ENCODE results near the gene OXSR1. TPM values are rescaled to one million over a fixed set of nuclear protein-coding genes. Genes with fewer than 3 reads are reported as not detected.
"Not testable (repeated sequence)": the region's sequence is repeated elsewhere in the genome, so short reads cannot be mapped to it uniquely, and the experiment has no call there.

Gene OXSR1
- total RNA-seq, 2 experiments from 2014 or later: 53.7 to 56.0 TPM

DNA sequence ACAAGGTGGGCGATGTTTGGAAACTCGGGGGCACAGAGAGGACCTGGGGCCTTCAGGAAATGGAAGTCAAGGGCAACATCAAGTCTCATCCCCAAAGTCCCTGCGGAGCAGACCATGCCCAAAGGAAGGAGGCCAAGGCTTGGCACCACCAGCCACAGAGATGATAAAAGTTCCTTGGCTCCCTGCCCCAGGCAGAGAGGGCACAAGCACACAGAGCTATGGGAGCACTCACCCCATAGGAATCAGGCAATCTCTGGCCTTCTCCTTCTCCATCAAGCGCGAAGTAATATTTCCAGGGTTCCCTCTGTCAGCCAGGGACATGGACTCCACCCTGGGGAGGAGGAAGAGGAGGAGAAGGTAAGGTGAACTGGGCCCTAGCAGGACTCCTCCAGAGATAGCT, 36.3 kb upstream of the OXSR1 start:
- Mint-ChIP-seq H3K27ac (no peak overlapping the region), H3K9me3 (ENCODE audit: low read depth) (no peaks in the 10 kb centered on the region), H3K4me3 (no peak overlapping the region), H3K36me3 (ENCODE audit: low read depth) (peaks cover 38% of the 10 kb centered on the region), H3K27me3 (no peaks in the 10 kb centered on the region), H3K4me1 (peaks cover 10% of the 10 kb centered on the region)
- DNase-seq: no peak
- ChIA-PET CTCF (interaction anchor here (0.7 to 1.0 kb wide), 2 partner anchors 8 to 303 kb away, joined by 3 read pairs; partner anchors contain the start of gene ACAA1), POLR2A (interaction anchor here (0.6 kb wide), 1 partner anchor 217 kb away, joined by 3 read pairs; no protein-coding TSS in a partner anchor)
- intact Hi-C loops (cut with DNase I, micrococcal nuclease): no loop called here
- ATAC-seq: no peak

DNA sequence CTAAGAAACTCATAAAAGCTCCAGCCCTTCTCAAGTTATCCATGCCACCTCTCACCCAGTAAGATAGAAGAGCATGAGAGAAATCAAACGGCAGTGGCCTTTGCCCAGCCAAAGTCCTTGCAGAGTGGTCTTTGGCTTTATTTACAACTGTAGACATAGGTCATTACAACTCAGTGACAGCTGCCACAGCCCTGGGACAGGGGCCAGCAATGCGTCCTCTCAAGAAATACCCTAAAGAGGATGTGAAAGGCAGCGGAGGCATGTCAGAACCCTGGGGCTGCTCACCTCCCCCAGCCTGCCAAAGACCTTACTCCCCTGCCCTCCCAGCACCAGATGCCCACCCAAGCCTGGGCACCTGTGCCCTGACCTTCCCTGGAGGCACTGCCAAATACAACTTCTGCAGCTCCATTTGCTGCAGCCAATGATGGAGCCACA, 34.7 kb upstream of the OXSR1 start:
- no peaks in the 10 kb centered on the region for H3K27me3 Mint-ChIP-seq
- intact Hi-C loops (cut with DNase I, micrococcal nuclease): loop anchor here in 1 of 2 experiments (10.0 kb wide), 1 partner anchor 324 kb away; the partner anchor contains the start of gene ACVR2B
- no peak overlapping the region for H3K27ac Mint-ChIP-seq
- H3K9me3 Mint-ChIP-seq (ENCODE audit: low read depth): no peaks in the 10 kb centered on the region
- peaks cover 42% of the 10 kb centered on the region for H3K36me3 Mint-ChIP-seq (ENCODE audit: low read depth)
- POLR2A ChIA-PET: no interaction called here
- ATAC-seq (no peak), DNase-seq (no peak)
- no peak overlapping the region for H3K4me3 Mint-ChIP-seq
- CTCF ChIA-PET: interaction anchor here (0.6 kb wide), 2 partner anchors 33 to 130 kb away, joined by 3 to 4 read pairs; no protein-coding TSS in a partner anchor
- peaks cover 24% of the 10 kb centered on the region for H3K4me1 Mint-ChIP-seq

DNA sequence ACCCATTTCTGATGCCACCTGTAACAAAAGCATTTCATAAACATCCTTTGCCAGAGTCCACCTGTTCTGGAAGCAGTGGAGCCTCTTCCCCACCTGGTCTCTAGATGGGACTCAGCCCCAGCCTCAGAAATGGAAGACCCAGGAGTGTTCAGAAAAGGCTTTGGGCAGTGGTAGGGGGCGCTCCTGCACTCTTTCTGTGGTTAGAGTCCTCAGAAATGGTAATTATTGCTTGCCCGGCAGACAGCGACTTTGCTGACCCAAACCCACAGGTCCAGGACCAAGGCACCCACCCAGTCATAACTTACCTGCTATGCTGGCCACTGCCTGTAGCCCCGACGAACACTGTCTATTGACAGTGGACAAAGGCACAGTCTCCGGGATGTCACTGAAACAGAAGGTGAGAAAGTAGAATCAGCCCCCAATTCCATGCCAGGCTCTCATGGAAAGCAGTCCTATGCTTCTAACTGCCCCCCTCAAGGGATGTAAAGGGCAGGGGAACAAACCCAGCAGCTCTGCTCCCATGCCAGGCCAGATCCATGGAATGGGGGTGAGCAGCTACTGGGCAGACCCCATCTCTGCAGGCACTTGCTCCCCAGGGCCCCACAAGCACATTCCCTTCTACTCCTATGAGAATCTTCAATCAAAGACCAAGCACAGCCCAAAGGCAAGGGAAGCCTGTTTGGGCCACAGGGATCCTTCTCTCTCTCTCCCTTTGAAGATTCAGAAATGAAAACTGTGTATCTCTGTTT, 33.5 kb upstream of the OXSR1 start:
- no peaks in the 10 kb centered on the region for H3K9me3 Mint-ChIP-seq (ENCODE audit: low read depth)
- intact Hi-C loops (cut with DNase I, micrococcal nuclease): loop anchor here in 1 of 2 experiments (10.0 kb wide), 1 partner anchor 323 kb away; the partner anchor contains the start of gene ACVR2B
- ChIA-PET POLR2A (no interaction called here), CTCF (no interaction called here)
- no peak overlapping the region for H3K27ac Mint-ChIP-seq
- H3K4me3 Mint-ChIP-seq: no peak overlapping the region
- peaks cover 42% of the 10 kb centered on the region for H3K36me3 Mint-ChIP-seq (ENCODE audit: low read depth)
- peaks cover 25% of the 10 kb centered on the region for H3K4me1 Mint-ChIP-seq
- no peaks in the 10 kb centered on the region for H3K27me3 Mint-ChIP-seq
- ATAC-seq (no peak), DNase-seq (peak; percentile 61)

DNA sequence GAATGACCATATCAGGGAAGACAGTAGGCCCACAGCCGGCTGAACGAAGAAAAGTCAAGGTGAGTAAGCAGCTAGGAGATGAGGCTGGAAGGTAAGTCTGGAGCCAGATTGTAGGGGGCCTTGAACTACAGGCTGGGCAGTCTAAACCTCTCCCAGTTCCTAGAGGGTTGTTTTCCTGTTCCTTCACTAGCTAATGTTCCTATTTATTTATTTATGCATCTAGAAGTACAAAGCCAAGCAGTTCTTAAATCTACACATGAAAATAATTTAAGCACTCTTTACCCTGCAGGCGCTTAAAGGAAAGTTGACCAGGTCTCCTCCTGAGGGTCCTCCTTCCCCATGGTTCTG, 32.2 kb upstream of the OXSR1 start:
- CTCF ChIA-PET: no interaction called here
- intact Hi-C loops (cut with DNase I, micrococcal nuclease): loop anchor here in 1 of 2 experiments (10.0 kb wide), 1 partner anchor 322 kb away; the partner anchor contains the start of gene ACVR2B
- ATAC-seq (no peak), DNase-seq (no peak)
- Mint-ChIP-seq H3K27ac (peak overlapping the region; percentile 59), H3K4me1 (peaks cover 33% of the 10 kb centered on the region), H3K4me3 (no peak overlapping the region), H3K27me3 (no peaks in the 10 kb centered on the region), H3K9me3 (ENCODE audit: low read depth) (no peaks in the 10 kb centered on the region), H3K36me3 (ENCODE audit: low read depth) (peaks cover 38% of the 10 kb centered on the region)
- POLR2A ChIA-PET: interaction anchor here (0.7 kb wide), 1 partner anchor 12 kb away, joined by 3 read pairs; no protein-coding TSS in a partner anchor

DNA sequence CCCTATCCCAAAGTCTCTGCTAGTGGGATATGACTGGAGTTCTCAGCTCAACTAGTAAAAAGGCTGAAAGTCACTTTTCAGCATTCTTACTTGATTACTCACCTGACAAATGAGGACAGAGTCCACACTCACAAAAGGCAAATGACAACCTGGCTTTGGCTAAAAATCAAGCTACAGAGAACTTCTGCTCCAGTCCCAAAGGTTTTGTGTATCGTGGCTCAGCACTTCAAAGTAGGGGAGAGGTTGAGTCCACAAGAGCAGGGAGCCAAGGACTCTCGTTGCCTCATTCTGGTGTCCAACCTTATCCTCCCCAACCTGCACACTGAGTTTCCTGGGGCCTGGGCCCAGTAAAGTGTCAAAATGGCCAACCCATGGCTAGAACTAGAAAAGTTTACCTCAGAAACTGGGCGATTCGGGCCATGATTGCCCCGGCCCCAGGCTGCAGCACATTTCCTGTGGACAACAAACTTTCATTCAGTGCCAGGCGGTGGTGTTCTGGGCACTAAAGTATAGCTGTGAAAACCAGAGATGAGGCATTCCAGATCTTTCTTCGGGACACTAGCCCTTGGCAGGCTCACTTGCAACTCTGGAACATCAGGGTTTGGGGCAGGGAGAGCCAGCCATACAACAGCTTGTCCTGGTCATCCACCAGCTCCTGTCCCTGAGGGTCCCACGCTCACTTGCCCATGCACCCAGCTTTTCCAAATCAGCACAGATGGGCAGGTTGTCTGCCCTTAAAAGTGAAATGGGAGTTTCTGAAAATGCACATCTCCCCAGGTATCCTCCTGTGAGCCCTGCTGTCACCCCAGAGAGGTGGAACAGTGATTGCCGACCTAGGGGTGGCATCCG, 31.6 kb upstream of the OXSR1 start:
- DNase-seq: no peak
- Mint-ChIP-seq H3K27ac (no peak overlapping the region), H3K9me3 (ENCODE audit: low read depth) (no peaks in the 10 kb centered on the region), H3K27me3 (no peaks in the 10 kb centered on the region), H3K36me3 (ENCODE audit: low read depth) (peaks cover 38% of the 10 kb centered on the region), H3K4me1 (peaks cover 35% of the 10 kb centered on the region), H3K4me3 (no peak overlapping the region)
- ChIA-PET POLR2A (no interaction called here), CTCF (interaction anchor here (0.6 kb wide), 1 partner anchor 18 kb away, joined by 3 read pairs; no protein-coding TSS in a partner anchor)
- ATAC-seq: no peak
- intact Hi-C loops (cut with DNase I, micrococcal nuclease): loop anchor here in 1 of 2 experiments (10.0 kb wide), 1 partner anchor 321 kb away; the partner anchor contains the start of gene ACVR2B

DNA sequence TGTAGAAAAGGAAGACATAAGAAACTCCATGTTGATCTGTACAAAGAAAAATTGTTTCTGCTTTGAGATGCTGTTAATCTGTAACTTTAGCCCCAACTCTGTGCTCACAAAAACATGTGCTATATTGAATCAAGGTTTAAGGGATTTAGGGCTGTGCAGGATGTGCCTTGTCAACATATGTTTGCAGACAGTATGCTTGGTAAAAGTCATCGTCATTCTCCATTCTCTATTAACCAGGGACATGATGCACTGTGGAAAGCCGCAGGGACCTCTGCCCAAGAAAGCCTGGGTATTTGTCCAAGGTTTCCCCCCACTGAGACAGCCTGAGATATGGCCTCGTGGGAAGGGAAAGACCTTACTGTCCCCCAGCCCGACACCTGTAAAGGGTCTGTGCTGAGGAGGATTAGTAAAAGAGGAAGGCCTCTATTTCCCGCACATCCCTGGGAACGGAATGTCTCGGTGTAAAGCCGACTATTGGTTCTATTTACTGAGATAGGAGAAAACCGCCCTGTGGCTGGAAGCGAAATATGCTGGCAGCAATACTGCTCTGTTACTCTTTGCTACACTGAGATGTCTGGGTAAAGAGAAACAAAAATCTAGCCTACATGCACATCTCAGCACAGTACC, 30.7 kb upstream of the OXSR1 start:
- CTCF ChIA-PET; H3K9me3 Mint-ChIP-seq (ENCODE audit: low read depth); POLR2A ChIA-PET; H3K27me3 Mint-ChIP-seq; ATAC-seq; DNase-seq: not testable (repeated sequence)
- Mint-ChIP-seq H3K36me3 (ENCODE audit: low read depth) (peaks cover 38% of the 10 kb centered on the region), H3K27ac (peak overlapping the region; percentile 93), H3K4me1 (peaks cover 39% of the 10 kb centered on the region), H3K4me3 (peak overlapping the region; percentile 97)
- intact Hi-C loops (cut with DNase I, micrococcal nuclease): loop anchor here (5.0 to 10.0 kb wide), 5 partner anchors 78 to 1253 kb away; partner anchors contain the start of gene ACVR2B (in 1 of the 2)

DNA sequence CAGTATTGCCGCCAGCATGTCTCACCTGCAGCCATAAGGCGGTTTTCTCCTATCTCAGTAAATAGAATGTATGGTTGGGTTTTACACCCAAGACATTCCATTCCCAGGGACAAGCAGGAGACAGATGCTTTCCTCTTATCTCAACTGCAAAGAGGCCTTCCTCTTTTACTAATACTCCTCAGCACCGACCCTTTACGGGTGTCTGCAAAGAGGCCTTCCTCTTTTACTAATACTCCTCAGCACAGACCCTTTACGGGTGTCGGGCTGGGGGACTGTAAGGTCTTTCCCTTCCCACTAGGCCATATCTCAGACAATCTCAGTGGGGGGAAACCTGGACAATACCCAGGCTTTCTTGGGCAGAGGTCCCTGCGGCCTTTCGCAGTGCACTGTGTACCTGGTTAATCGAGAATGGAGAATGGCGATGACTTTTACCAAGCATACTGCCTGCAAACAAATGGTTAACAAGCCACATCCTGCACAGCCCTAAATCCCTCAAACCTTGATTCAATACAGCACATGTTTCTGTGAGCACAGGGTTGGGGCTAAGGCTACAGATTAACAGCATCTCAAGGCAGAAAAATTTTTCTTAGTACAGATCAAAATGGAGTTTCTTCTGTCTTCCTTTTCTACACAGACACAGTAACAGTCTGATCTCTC, 29.6 kb upstream of the OXSR1 start:
- Mint-ChIP-seq H3K36me3 (ENCODE audit: low read depth) (peaks cover 41% of the 10 kb centered on the region), H3K4me1 (peaks cover 49% of the 10 kb centered on the region), H3K27ac (peak overlapping the region; percentile 93), H3K4me3 (peak overlapping the region; percentile 97)
- H3K9me3 Mint-ChIP-seq (ENCODE audit: low read depth); H3K27me3 Mint-ChIP-seq; POLR2A ChIA-PET; ATAC-seq: not testable (repeated sequence)
- intact Hi-C loops (cut with DNase I, micrococcal nuclease): loop anchor here (2.0 to 10.0 kb wide), 7 partner anchors 77 to 1252 kb away; partner anchors contain the start of genes XYLB (in 2 of the 2) and ACVR2B (in 1 of the 2)
- CTCF ChIA-PET: interaction anchor here (1.4 to 2.1 kb wide), 3 partner anchors 29 to 210 kb away, joined by 3 to 10 read pairs (median 7); partner anchors contain the start of genes OXSR1 and XYLB
- DNase-seq: peak; percentile 55

DNA sequence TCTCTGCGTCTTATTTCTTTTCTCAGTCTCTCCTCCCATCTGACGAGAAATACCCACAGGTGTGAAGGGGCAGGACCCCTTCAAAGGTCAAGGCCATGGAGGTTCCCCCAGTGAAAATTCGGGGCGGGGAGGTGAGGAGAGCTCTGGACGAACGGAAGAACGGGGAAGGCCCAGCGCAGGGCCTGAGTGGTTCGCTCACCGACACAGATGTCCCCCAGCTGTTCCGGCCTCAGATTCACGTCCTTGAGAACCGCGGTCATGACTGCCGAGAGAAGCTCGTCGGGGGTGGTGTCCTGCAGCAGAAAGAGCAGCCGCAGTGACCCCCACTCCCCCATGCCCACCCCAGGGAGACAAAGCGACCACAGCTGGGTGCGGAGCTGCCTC, 29.0 kb upstream of the OXSR1 start:
- Mint-ChIP-seq H3K4me3 (peak overlapping the region; percentile 97), H3K27me3 (no peaks in the 10 kb centered on the region), H3K4me1 (peaks cover 51% of the 10 kb centered on the region), H3K27ac (peak overlapping the region; percentile 93), H3K36me3 (ENCODE audit: low read depth) (peaks cover 44% of the 10 kb centered on the region), H3K9me3 (ENCODE audit: low read depth) (no peaks in the 10 kb centered on the region)
- no peak for ATAC-seq
- peak; percentile 43 for DNase-seq
- intact Hi-C loops (cut with DNase I, micrococcal nuclease): loop anchor here (2.0 to 10.0 kb wide), 7 partner anchors 76 to 1251 kb away; partner anchors contain the start of genes XYLB (in 2 of the 2) and ACVR2B (in 1 of the 2)
- ChIA-PET CTCF (interaction anchor here (1.1 to 2.9 kb wide), 5 partner anchors 19 to 210 kb away, joined by 3 to 16 read pairs (median 7); partner anchors contain the start of genes OXSR1 and XYLB), POLR2A (interaction anchor here (0.9 to 4.3 kb wide), 3 partner anchors 28 to 144 kb away, joined by 4 to 47 read pairs (median 5); partner anchors contain the start of gene OXSR1)

DNA sequence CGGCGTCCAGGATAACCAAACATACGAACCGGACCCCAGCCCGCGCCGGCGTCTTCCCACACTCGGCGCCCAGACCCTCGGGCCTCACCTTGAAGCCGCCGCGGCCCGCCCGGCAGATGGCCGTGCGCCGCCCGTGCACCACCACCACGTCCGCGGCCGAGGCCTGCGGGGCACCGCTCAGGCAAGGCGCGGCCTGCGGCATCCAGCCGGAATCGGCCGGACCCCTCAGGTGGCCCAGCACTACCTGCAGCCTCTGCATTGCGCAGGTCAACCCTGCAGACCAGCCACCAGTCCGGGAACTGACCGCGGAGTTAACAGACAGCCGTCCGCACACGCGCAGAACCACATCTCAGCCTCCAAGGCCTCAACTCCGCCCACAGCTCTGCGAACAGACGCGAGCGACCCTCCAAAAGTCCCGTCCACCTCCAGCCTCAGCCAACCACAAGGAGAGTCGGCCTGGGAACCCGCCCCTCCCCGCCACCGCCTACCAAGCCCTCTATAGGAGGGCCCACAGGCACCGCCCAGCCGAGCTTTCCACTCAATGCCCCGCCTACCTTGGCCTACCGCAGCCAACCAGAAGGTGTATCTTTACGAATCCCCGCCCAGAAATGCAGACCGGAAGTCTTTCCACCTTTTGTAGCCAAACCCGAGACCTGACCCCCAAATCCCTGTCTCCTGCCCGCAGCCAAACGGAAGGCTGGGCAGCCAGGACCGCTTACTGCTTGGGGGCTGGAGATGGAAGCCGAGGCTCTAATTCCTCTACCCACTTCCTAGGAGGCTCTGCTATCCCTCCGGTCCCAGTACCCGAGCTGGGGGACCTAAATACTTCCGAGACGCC, 28.3 kb upstream of the OXSR1 start, which contains the start of gene ACAA1:
TSS of gene ACAA1 (minus strand) at position 351 of the 838 bp plus-strand sequence. CDS start at position 259, 92 bp downstream.
- ChIA-PET CTCF (interaction anchor here (0.5 to 2.9 kb wide), 9 partner anchors 9 to 280 kb away, joined by 3 to 16 read pairs (median 3); partner anchors contain the start of genes OXSR1 and XYLB), POLR2A (interaction anchor here (0.9 to 4.3 kb wide), 4 partner anchors 27 to 210 kb away, joined by 3 to 47 read pairs (median 4); partner anchors contain the start of genes OXSR1 and XYLB)
- Mint-ChIP-seq H3K36me3 (ENCODE audit: low read depth) (peaks cover 47% of the 10 kb centered on the region), H3K27ac (peak within 1 kb of the TSS; percentile 100), H3K27me3 (no peaks in the 10 kb centered on the region), H3K9me3 (ENCODE audit: low read depth) (no peaks in the 10 kb centered on the region), H3K4me3 (peak within 1 kb of the TSS; percentile 97), H3K4me1 (peaks cover 53% of the 10 kb centered on the region)
- ATAC-seq (peak; percentile 95), DNase-seq (peak; percentile 99)
- intact Hi-C loops (cut with DNase I, micrococcal nuclease): loop anchor here (1.0 to 10.0 kb wide), 13 partner anchors 28 to 1250 kb away; partner anchors contain the start of genes ACVR2B (in 2 of the 2), DLEC1 (in 2 of the 2), OXSR1 (in 2 of the 2) and XYLB (in 2 of the 2)
